SK-N-SH (cell line): ENCODE data around the gene PTPN4.

Experiments
- EZH2phosphoT487 ChIP-seq: fragments of 200-600 bp; sonication (generic); IDR thresholded peaks from 2 replicates; pipeline ENCODE4 v1.6.1; 2017; ENCODE audit warnings: low read depth, mixed run types, mild to moderate bottlenecking, antibody characterized with exemption, moderate library complexity, borderline replicate concordance
- POLR2AphosphoS5 ChIP-seq: IDR thresholded peaks from 2 replicates; pipeline ENCODE4 v1.6.1; 2012; ENCODE audit warnings: low read depth, low read length
- REST ChIP-seq: IDR thresholded peaks from 2 replicates; pipeline ENCODE4 v1.6.1; 2012; ENCODE audit warnings: mild to moderate bottlenecking, low read depth, low read length, moderate library complexity

GRCh38 chr2:119820275-119820674 lies 60.6 kb downstream of the PTPN4 start:
- TF ChIP-seq EZH2phosphoT487 (no peak), POLR2AphosphoS5 (0 out of 2 replicates have a peak, but pooled peaks have one; percentile 24), REST (peak; percentile 81)
